Natural killer cell (primary cell): Measurements from ENCODE around the gene IER5L. TPM values are rescaled to one million over a fixed set of nuclear protein-coding genes. Genes with fewer than 3 reads are reported as not detected.
A peak's percentile ranks its signal among the peaks of the same experiment; 100 is the strongest.
"Not testable (repeated sequence)": the region's sequence is repeated elsewhere in the genome, so short reads cannot be mapped to it uniquely, and the experiment has no call there.

ENCODE experiments used
- ATAC-seq, 3 donors: fragments of 150-1000 bp in 2 of 3; fragments of 200-7000 bp in 1 of 3; cut with Tn5 transposase; 1 replicate in 1 of 3; 2 replicates in 2 of 3; pipeline ENCODE4 v1.10.0; 2021; ENCODE audit warnings: mild to moderate bottlenecking in 2 of 3, moderate library complexity in 2 of 3
- DNase-seq, 2 donors: peaks; one replicate each; pipeline versions ENCODE4 v3.0.0 to v3.0.0-alpha.2; 2013 to 2021; ENCODE audit warnings: mixed read lengths in 1 of 2
- H3K27ac ChIP-seq: one replicate; pipeline ENCODE4 v1.5.1; 2013; ENCODE audit warnings: mild to moderate bottlenecking, low read length
- H3K27me3 ChIP-seq: one replicate; pipeline ENCODE4 v1.6.1; 2013; ENCODE audit warnings: low read length; ENCODE audit not compliant: control insufficient read depth, insufficient read depth
- H3K36me3 ChIP-seq: one replicate; pipeline ENCODE4 v1.6.1; 2013; ENCODE audit warnings: low read length; ENCODE audit not compliant: control insufficient read depth, insufficient read depth
- H3K4me1 ChIP-seq: one replicate; pipeline ENCODE4 v1.6.1; 2013; ENCODE audit warnings: low read length; ENCODE audit not compliant: control insufficient read depth, insufficient read depth
- H3K4me3 ChIP-seq: one replicate; pipeline ENCODE4 v1.5.1; 2013; ENCODE audit warnings: low read length
- H3K9me3 ChIP-seq: one replicate; pipeline ENCODE4 v1.6.1; 2013; ENCODE audit warnings: low read length; ENCODE audit not compliant: control insufficient read depth, insufficient read depth
- H3K27ac Mint-ChIP-seq, 2 donors: one replicate each; pipeline ENCODE4 v1.8.0; 2022; ENCODE audit warnings: mild to moderate bottlenecking in 2 of 2, mixed read lengths in 2 of 2, moderate library complexity in 1 of 2
- H3K27me3 Mint-ChIP-seq, 2 donors: one replicate each; pipeline ENCODE4 v1.8.0; 2022; ENCODE audit warnings: low read depth in 2 of 2, mixed read lengths in 2 of 2
- H3K36me3 Mint-ChIP-seq: one replicate; pipeline ENCODE4 v1.8.0; 2022; ENCODE audit warnings: mixed read lengths
- H3K4me1 Mint-ChIP-seq, 2 donors: one replicate each; pipeline ENCODE4 v1.8.0; 2022; ENCODE audit warnings: mixed read lengths in 2 of 2
- H3K4me3 Mint-ChIP-seq: one replicate; pipeline ENCODE4 v1.8.0; 2022; ENCODE audit warnings: mild to moderate bottlenecking, moderate library complexity, mixed read lengths
- H3K9me3 Mint-ChIP-seq, 2 donors: one replicate each; pipeline ENCODE4 v1.8.0; 2022; ENCODE audit warnings: mixed read lengths in 2 of 2
- CTCF ChIP-seq: fragments of 200-600 bp; IDR thresholded peaks from one replicate; pipeline ENCODE4 v1.8.0; 2022; ENCODE audit warnings: antibody characterized with exemption
- WGBS: methylation state at CpG from one replicate; pipeline ENCODE4 v1.1.7; 2013; ENCODE audit warnings: missing lambda C conversion rate; ENCODE audit not compliant: insufficient coverage; 5-methylcytosine and 5-hydroxymethylcytosine counted together
- intact Hi-C: fragments of 100-400 bp; cut with micrococcal nuclease; formaldehyde crosslinking; loops from one replicate; pipeline ENCODE4 v1.14.2; 2022
- total RNA-seq, 4 donors: library from RNA; stranded (reverse); fragments of 120-200 nt in 1 of 4; gene quantifications; one replicate each; pipeline versions ENCODE4 v1.2.3 to v1.2.4, GENCODE V29; 2013 to 2022

The IER5L gene
- total RNA-seq, 3 donors from 2014 or later (not counting 1 experiment from before 2014, with no cell fraction given), result 1.4 to 3.9 (median 2.8) TPM

- no peaks in the 10 kb centered on the region for H3K27me3 Mint-ChIP-seq
- intact Hi-C loops, result loop anchor here (1.0 to 5.0 kb wide), 5 partner anchors 479 to 659 kb away; no protein-coding TSS in a partner anchor
- H3K27me3 ChIP-seq, result no peaks in the 10 kb centered on the region
- no peak overlapping the region for H3K27ac ChIP-seq
- peak; percentile 98 for TF ChIP-seq CTCF
- H3K4me1 Mint-ChIP-seq, result peaks cover 5 to 7% of the 10 kb centered on the region in 2 donors
- no peak overlapping the region for H3K4me3 Mint-ChIP-seq
- H3K4me3 ChIP-seq, result no peak overlapping the region
- peaks cover 8% of the 10 kb centered on the region for H3K4me1 ChIP-seq
- 45% methylated on average over 13 of the region's 13 CpGs for WGBS
- DNase-seq (peak; percentile 80 to 92), ATAC-seq (peak; percentile 94 to 100 (median 99))
- H3K9me3 Mint-ChIP-seq, result no peaks in the 10 kb centered on the region
- H3K36me3 ChIP-seq, result peaks cover 35% of the 10 kb centered on the region
- no peaks in the 10 kb centered on the region for H3K9me3 ChIP-seq
- no peak overlapping the region for H3K27ac Mint-ChIP-seq
- peaks cover 13% of the 10 kb centered on the region for H3K36me3 Mint-ChIP-seq
Measured at GRCh38 chr9:129131300-129132145, 46.5 kb downstream of the IER5L start.

GRCh38 chr9:129130791-129131190 is 47.3 kb downstream of the IER5L start:
- DNase-seq, result no peak
- no peak for TF ChIP-seq CTCF
- peaks cover 8% of the 10 kb centered on the region for H3K4me1 ChIP-seq
- Mint-ChIP-seq H3K4me3 (no peak overlapping the region), H3K27me3 (no peaks in the 10 kb centered on the region), H3K9me3 (no peaks in the 10 kb centered on the region), H3K27ac (no peak overlapping the region), H3K36me3 (peaks cover 13% of the 10 kb centered on the region), H3K4me1 (peaks cover 5 to 7% of the 10 kb centered on the region in 2 donors)
- intact Hi-C loops, result loop anchor here (1.0 to 5.0 kb wide), 5 partner anchors 480 to 660 kb away; no protein-coding TSS in a partner anchor
- peaks cover 35% of the 10 kb centered on the region for H3K36me3 ChIP-seq
- WGBS, result 71% methylated on average over 3 of the region's 3 CpGs
- no peaks in the 10 kb centered on the region for H3K9me3 ChIP-seq
- H3K4me3 ChIP-seq, result no peak overlapping the region
- H3K27me3 ChIP-seq, result no peaks in the 10 kb centered on the region
- ATAC-seq, result no peak
- H3K27ac ChIP-seq, result no peak overlapping the region

- not testable (repeated sequence) for H3K4me1 ChIP-seq, H3K9me3 Mint-ChIP-seq, H3K27me3 ChIP-seq, H3K27ac Mint-ChIP-seq, H3K4me1 Mint-ChIP-seq, H3K27me3 Mint-ChIP-seq, H3K27ac ChIP-seq, H3K4me3 Mint-ChIP-seq, DNase-seq, H3K9me3 ChIP-seq, H3K4me3 ChIP-seq, ATAC-seq
- WGBS, result 97% methylated on average over 7 of the region's 7 CpGs
- intact Hi-C loops, result loop anchor here (2.0 to 5.0 kb wide), 4 partner anchors 481 to 661 kb away; no protein-coding TSS in a partner anchor
- peaks cover 34% of the 10 kb centered on the region for H3K36me3 ChIP-seq
- peaks cover 13% of the 10 kb centered on the region for H3K36me3 Mint-ChIP-seq
Measured at GRCh38 chr9:129130271-129130670, 47.8 kb downstream of the IER5L start.

GRCh38 chr9:129128689-129129088 is 49.4 kb downstream of the IER5L start:
- Mint-ChIP-seq H3K9me3 (no peaks in the 10 kb centered on the region), H3K36me3 (peaks cover 13% of the 10 kb centered on the region), H3K4me3 (no peak overlapping the region), H3K27me3 (no peaks in the 10 kb centered on the region), H3K27ac (no peak overlapping the region), H3K4me1 (peaks cover 5 to 7% of the 10 kb centered on the region in 2 donors)
- DNase-seq (no peak), ATAC-seq (no peak)
- peaks cover 8% of the 10 kb centered on the region for H3K4me1 ChIP-seq
- H3K4me3 ChIP-seq, result no peak overlapping the region
- peaks cover 42% of the 10 kb centered on the region for H3K36me3 ChIP-seq
- H3K9me3 ChIP-seq, result no peaks in the 10 kb centered on the region
- intact Hi-C loops, result no loop called here
- 97% methylated on average over 5 of the region's 5 CpGs for WGBS
- TF ChIP-seq CTCF, result no peak
- no peak overlapping the region for H3K27ac ChIP-seq
- no peaks in the 10 kb centered on the region for H3K27me3 ChIP-seq
